HCT116 (cell line): ENCODE data around the gene DLG2. TPM values are rescaled to one million over a fixed set of nuclear protein-coding genes. Genes with fewer than 3 reads are reported as not detected.

ENCODE experiments used
- ATAC-seq: fragments of 200-7000 bp; cut with Tn5 transposase; 2 replicates; pipeline ENCODE4 v1.9.1; 2020; ENCODE audit warnings: mild to moderate bottlenecking, moderate library complexity
- BruUV-seq: library from RNA; stranded (reverse); fragments of 400-500 nt; replicated peaks from 2 replicates; lab custom pipeline; 2021; lab: Mats Ljungman, UMichigan
- CTCF ChIA-PET: fragments of 300-600 bp; sonication (Branson Sonifier 250); formaldehyde crosslinking; loops from one replicate; lab custom pipeline; 2021; ENCODE audit warnings: antibody characterized with exemption; lab: Charles Lee
- POLR2A ChIA-PET: fragments of 300-600, 350-600 bp; sonication (Branson Sonifier 250); formaldehyde crosslinking; loops from one replicate; lab custom pipeline; 2021; ENCODE audit warnings: antibody characterized with exemption; lab: Charles Lee
- RAD21 ChIA-PET, 2 experiments: fragments of 300-600 bp; sonication (Branson Sonifier 250); formaldehyde crosslinking; loops; one replicate each; lab custom pipeline; 2023; ENCODE audit warnings: low total read pairs in 2 of 2; ENCODE audit not compliant: uncharacterized antibody in 2 of 2, unreplicated experiment in 2 of 2, low non-redundant PET in 1 of 2; lab: Charles Lee
- DNase-seq: peaks from one replicate; pipeline ENCODE4 v3.0.0-alpha.2; 2010; ENCODE audit warnings: low read depth, low spot score
- H2AFZ ChIP-seq: fragments of 200-600 bp; shearing (Covaris generic), sonication (generic); 2 replicates; pipeline ENCODE4 v1.6.1; 2017; ENCODE audit warnings: low read depth, mixed run types, mixed read lengths, antibody characterized with exemption, low read length; ENCODE audit not compliant: poor library complexity, severe bottlenecking
- H3K27ac ChIP-seq: 2 replicates; pipeline ENCODE4 v1.5.1; 2012; ENCODE audit warnings: low read depth, low read length
- H3K27me3 ChIP-seq: fragments of 200-600 bp; sonication (generic); 2 replicates; pipeline ENCODE4 v1.6.1; 2016; ENCODE audit warnings: mixed run types, low read length, mixed read lengths; ENCODE audit not compliant: insufficient read depth
- H3K36me3 ChIP-seq, 2 experiments: fragments of 200-500 bp in 1 of 2; fragments of 200-600 bp in 1 of 2; sonication (Bioruptor generic) in 1 of 2; sonication (generic) in 1 of 2; 2 replicates each; pipeline versions ENCODE4 v1.5.1 to v1.6.1; 2014 to 2016; ENCODE audit warnings: low read length in 2 of 2, inconsistent platforms in 1 of 2, mixed read lengths in 1 of 2, mixed run types in 1 of 2; ENCODE audit not compliant: insufficient read depth in 2 of 2, control insufficient read depth in 1 of 2
- H3K4me1 ChIP-seq, 2 experiments: fragments of 200-600 bp in 1 of 2; sonication (generic) in 1 of 2; 2 replicates each; pipeline versions ENCODE4 v1.5.1 to v1.6.1; 2012 to 2017; ENCODE audit warnings: low read length in 2 of 2, inconsistent platforms in 1 of 2, mild to moderate bottlenecking in 1 of 2, mixed read lengths in 1 of 2, mixed run types in 1 of 2, moderate library complexity in 1 of 2; ENCODE audit not compliant: insufficient read depth in 2 of 2, control insufficient read depth in 1 of 2
- H3K4me2 ChIP-seq: fragments of 200-600 bp; sonication (generic); 2 replicates; pipeline ENCODE4 v1.6.1; 2017; ENCODE audit warnings: mixed run types, low read length, mixed read lengths
- H3K4me3 ChIP-seq, 2 experiments: fragments of 200-600 bp in 1 of 2; sonication (generic) in 1 of 2; replicated peaks in 1 of 2; 2 replicates each; pipeline ENCODE4 v1.5.1; 2011 to 2016; ENCODE audit warnings: low read length in 2 of 2, control low read depth in 1 of 2, low read depth in 1 of 2, mild to moderate bottlenecking in 1 of 2, mixed read lengths in 1 of 2, mixed run types in 1 of 2
- H3K79me2 ChIP-seq: fragments of 200-600 bp; sonication (generic); 2 replicates; pipeline ENCODE4 v1.6.1; 2017; ENCODE audit warnings: mild to moderate bottlenecking, mixed run types, low read length, moderate library complexity, mixed read lengths; ENCODE audit not compliant: insufficient read depth
- H3K9ac ChIP-seq: fragments of 200-600 bp; sonication (generic); 2 replicates; pipeline ENCODE4 v1.6.1; 2016; ENCODE audit warnings: low read length, mixed read lengths
- H3K9me2 ChIP-seq: fragments of 200-600 bp; sonication (generic), shearing (Covaris generic); 2 replicates; pipeline ENCODE4 v1.6.1; 2017; ENCODE audit warnings: mixed run types, mild to moderate bottlenecking, moderate library complexity; ENCODE audit not compliant: insufficient read depth
- H3K9me3 ChIP-seq, 2 experiments: fragments of 200-500 bp in 1 of 2; fragments of 200-600 bp in 1 of 2; sonication (Bioruptor generic) in 1 of 2; sonication (generic) in 1 of 2; 2 replicates each; pipeline ENCODE4 v1.6.1; 2014 to 2017; ENCODE audit warnings: low read length in 2 of 2, mixed read lengths in 2 of 2, inconsistent platforms in 1 of 2, low read depth in 1 of 2, mild to moderate bottlenecking in 1 of 2, mixed run types in 1 of 2, moderate library complexity in 1 of 2; ENCODE audit not compliant: control insufficient read depth in 1 of 2, insufficient read depth in 1 of 2
- H4K20me1 ChIP-seq: fragments of 200-600 bp; sonication (generic), shearing (Covaris generic); 2 replicates; pipeline ENCODE4 v1.6.1; 2017; ENCODE audit warnings: mixed run types, mild to moderate bottlenecking, moderate library complexity; ENCODE audit not compliant: insufficient read depth
- CTCF ChIP-seq, 3 experiments: fragments of 200-600 bp in 1 of 3; sonication (generic) in 1 of 3; IDR thresholded peaks in 2 of 3; conservative IDR thresholded peaks in 1 of 3; 2 replicates each; pipeline ENCODE4 v1.5.1; 2012 to 2017; ENCODE audit warnings: low read depth in 2 of 3, low read length in 2 of 3, antibody characterized with exemption in 1 of 3, borderline replicate concordance in 1 of 3, control low read depth in 1 of 3, mild to moderate bottlenecking in 1 of 3, mixed read lengths in 1 of 3, mixed run types in 1 of 3, moderate library complexity in 1 of 3; ENCODE audit not compliant: insufficient read depth in 1 of 3
- FOSL1 ChIP-seq: IDR thresholded peaks from 2 replicates; pipeline ENCODE4 v1.6.1; 2012; ENCODE audit warnings: low read depth
- POLR2A ChIP-seq: IDR thresholded peaks from 2 replicates; pipeline ENCODE4 v1.7.0; 2011; ENCODE audit warnings: borderline replicate concordance; ENCODE audit not compliant: insufficient read depth, insufficient read length; ENCODE audit errors: extremely low read depth
- SIN3A ChIP-seq: IDR thresholded peaks from 2 replicates; pipeline ENCODE4 v1.6.1; 2012; ENCODE audit warnings: low read depth
- SP1 ChIP-seq: IDR thresholded peaks from 2 replicates; pipeline ENCODE4 v1.6.1; 2012; ENCODE audit warnings: low read depth
- TCF7L2 ChIP-seq: IDR thresholded peaks from 2 replicates; pipeline ENCODE4 v1.7.0; 2011; ENCODE audit warnings: borderline replicate concordance, inconsistent platforms; ENCODE audit not compliant: insufficient read depth, insufficient read length; ENCODE audit errors: extremely low read depth
- intact Hi-C: fragments of 100-400 bp; cut with micrococcal nuclease; formaldehyde crosslinking; loops from 2 replicates; pipeline ENCODE4 v1.10.0; 2022
- total RNA-seq: library from RNA; stranded (reverse); gene quantifications from one replicate; pipeline ENCODE4 v1.2.1, GENCODE V29; 2021; ENCODE audit not compliant: unreplicated experiment

Gene DLG2
- total RNA-seq, 1 experiment from 2014 or later = 2.4 TPM

- Histone ChIP-seq H3K4me2 (no peak overlapping the region), H3K9ac (no peak overlapping the region), H3K27me3 (no peaks in the 10 kb centered on the region), H3K36me3 (no peaks in the 10 kb centered on the region), H2AFZ (no peak overlapping the region), H3K9me2 (no peaks in the 10 kb centered on the region), H3K79me2 (no peaks in the 10 kb centered on the region), H4K20me1 (no peaks in the 10 kb centered on the region), H3K9me3 (no peaks in the 10 kb centered on the region), H3K27ac (no peak overlapping the region), H3K4me3 (no peak overlapping the region), H3K4me1 (no peaks in the 10 kb centered on the region)
- RAD21 ChIA-PET = no interaction called here
- intact Hi-C loops = no loop called here
- ATAC-seq (no peak), DNase-seq (no peak)
- CTCF ChIA-PET = no interaction called here
- TF ChIP-seq CTCF (IDR thresholded peaks at IDR 0.05 in 2 of 3, conservative IDR thresholded peaks at IDR 0.05 in 1 of 3; ENCODE audit: borderline replicate concordance in 1 of 3, insufficient read depth in 1 of 3, low read depth in 2 of 3, low read length in 2 of 3) (no peak), SP1 (no peak), FOSL1 (no peak), POLR2A (no peak), SIN3A (no peak)
- no TSS peak for BruUV-seq
- POLR2A ChIA-PET = no interaction called here
Measured at GRCh38 chr11:84419616-84420015, 1207.5 kb downstream of the DLG2 start.

DNA sequence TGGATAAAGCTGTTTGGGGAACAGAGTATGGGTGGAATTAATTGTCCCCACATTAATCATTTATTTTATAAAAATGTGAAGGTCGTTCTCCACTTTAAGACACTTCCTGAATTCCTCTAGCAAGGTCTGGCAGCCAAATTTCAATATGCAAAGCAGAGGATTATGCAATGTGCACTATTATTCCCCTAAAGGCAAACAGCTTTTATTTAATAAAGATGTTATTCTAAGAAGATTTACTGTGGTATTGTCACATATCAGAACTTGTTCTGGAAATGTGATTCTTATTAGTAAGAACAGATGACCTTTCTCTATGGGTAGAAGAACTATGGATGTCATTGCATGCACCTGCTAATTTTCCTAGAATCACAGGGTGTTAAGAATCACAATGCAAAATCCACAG, 1212.2 kb downstream of the DLG2 start:
- no peak overlapping the region for H3K27ac ChIP-seq
- no peaks in the 10 kb centered on the region for H3K9me2 ChIP-seq
- H3K9me3 ChIP-seq = no peaks in the 10 kb centered on the region
- CTCF ChIA-PET = no interaction called here
- H3K4me1 ChIP-seq = no peaks in the 10 kb centered on the region
- no peaks in the 10 kb centered on the region for H3K36me3 ChIP-seq
- no peaks in the 10 kb centered on the region for H3K27me3 ChIP-seq
- intact Hi-C loops = no loop called here
- RAD21 ChIA-PET = no interaction called here
- no peak overlapping the region for H3K4me3 ChIP-seq
- H2AFZ ChIP-seq = no peak overlapping the region
- DNase-seq = no peak
- H3K9ac ChIP-seq = no peak overlapping the region
- no peak for ATAC-seq
- no peaks in the 10 kb centered on the region for H4K20me1 ChIP-seq
- no peak for TF ChIP-seq TCF7L2
- BruUV-seq = no TSS peak
- POLR2A ChIA-PET = no interaction called here
- no peaks in the 10 kb centered on the region for H3K79me2 ChIP-seq
- no peak overlapping the region for H3K4me2 ChIP-seq
